Ishikawa (cell line): ENCODE data around the gene QPCTL.

Source experiments
- CEBPB ChIP-seq: IDR thresholded peaks from 2 replicates; pipeline ENCODE4 v1.6.1; 2012
- CREB1 ChIP-seq: IDR thresholded peaks from 2 replicates; pipeline ENCODE4 v1.6.1; 2012; ENCODE audit warnings: low read depth
- EGR1 ChIP-seq: IDR thresholded peaks from 2 replicates; pipeline ENCODE4 v1.6.1; 2012
- EP300 ChIP-seq: IDR thresholded peaks from 2 replicates; pipeline ENCODE4 v1.6.1; 2012; ENCODE audit warnings: borderline replicate concordance
- FOXM1 ChIP-seq: IDR thresholded peaks from 2 replicates; pipeline ENCODE4 v1.6.1; 2012; ENCODE audit warnings: low read depth, borderline replicate concordance
- MAX ChIP-seq: IDR thresholded peaks from 2 replicates; pipeline ENCODE4 v1.6.1; 2012
- NFIC ChIP-seq: IDR thresholded peaks from 2 replicates; pipeline ENCODE4 v1.6.1; 2012
- RAD21 ChIP-seq: IDR thresholded peaks from 2 replicates; pipeline ENCODE4 v1.6.1; 2012; ENCODE audit warnings: low read depth
- REST ChIP-seq: IDR thresholded peaks from 2 replicates; pipeline ENCODE4 v1.6.1; 2012; ENCODE audit warnings: low read depth, mild to moderate bottlenecking
- TAF1 ChIP-seq: IDR thresholded peaks from 2 replicates; pipeline ENCODE4 v1.6.1; 2012; ENCODE audit warnings: low read depth, mild to moderate bottlenecking
- TCF12 ChIP-seq: IDR thresholded peaks from 2 replicates; pipeline ENCODE4 v1.6.1; 2012; ENCODE audit warnings: low read depth
- TEAD4 ChIP-seq: IDR thresholded peaks from 2 replicates; pipeline ENCODE4 v1.6.1; 2012
- USF1 ChIP-seq: IDR thresholded peaks from 2 replicates; pipeline ENCODE4 v1.6.1; 2012
- YY1 ChIP-seq: IDR thresholded peaks from 2 replicates; pipeline ENCODE4 v1.6.1; 2012; ENCODE audit warnings: low read depth
- ZBTB7A ChIP-seq: IDR thresholded peaks from 2 replicates; pipeline ENCODE4 v1.6.1; 2012; ENCODE audit warnings: low read depth

Gene QPCTL

GRCh38 chr19:45664575-45664974 lies 27.9 kb upstream of the QPCTL start:
- TF ChIP-seq CREB1, result no peak
- no peak for TF ChIP-seq ZBTB7A
- no peak for TF ChIP-seq TAF1
- TF ChIP-seq EGR1, result no peak
- no peak for TF ChIP-seq FOXM1

GRCh38 chr19:45667620-45668341 lies 24.7 kb upstream of the QPCTL start, which contains the start of gene GIPR:
Gene GIPR, plus strand, starts transcription at chr19:45668221. Its CDS starts 1,300 bp downstream, at chr19:45669521.
- TF ChIP-seq NFIC (no peak), EGR1 (no peak), REST (no peak), TCF12 (no peak), YY1 (no peak), TAF1 (no peak)

GRCh38 chr19:45668342-45668871 lies 24.1 kb upstream of the QPCTL start:
- no peak for TF ChIP-seq REST
- no peak for TF ChIP-seq EP300
- TF ChIP-seq ZBTB7A, result peak; percentile 68

- peak; percentile 31; the same call in 1 of the 2 replicates for TF ChIP-seq ZBTB7A
- peak; percentile 15; the same call in 1 of the 2 replicates for TF ChIP-seq TAF1
- no peak for TF ChIP-seq CREB1
Measured at GRCh38 chr19:45670670-45671453, 21.6 kb upstream of the QPCTL start.

- TF ChIP-seq YY1 (no peak), TAF1 (no peak), RAD21 (no peak), CEBPB (no peak)
Measured at GRCh38 chr19:45674946-45675345, 17.5 kb upstream of the QPCTL start.

- TF ChIP-seq MAX (peak; percentile 85), NFIC (no peak), ZBTB7A (0 out of 2 replicates have a peak, but pooled peaks have one; percentile 69)
Measured at GRCh38 chr19:45676851-45677263, 15.6 kb upstream of the QPCTL start.

GRCh38 chr19:45677351-45678230 lies 14.9 kb upstream of the QPCTL start:
- TF ChIP-seq MAX, result peak; percentile 53
- peak; percentile 82 for TF ChIP-seq TEAD4
- peak; percentile 23; the same call in 1 of the 2 replicates for TF ChIP-seq USF1
- no peak for TF ChIP-seq TAF1
- TF ChIP-seq EGR1, result peak; percentile 65
- TF ChIP-seq RAD21, result no peak
- TF ChIP-seq CREB1, result peak; percentile 26; the same call in 1 of the 2 replicates
